K562 (cell line): ENCODE data around the gene DENND2A. TPM values are rescaled to one million over a fixed set of nuclear protein-coding genes. Genes with fewer than 3 reads are reported as not detected.
"Not testable (repeated sequence)": the region's sequence is repeated elsewhere in the genome, so short reads cannot be mapped to it uniquely, and the experiment has no call there.

Experiments
- ATAC-seq: fragments of 200-7000 bp; cut with Tn5 transposase; 3 replicates; pipeline ENCODE4 v1.9.1; 2020; ENCODE audit warnings: moderate library complexity
- BruUV-seq: library from RNA; stranded (reverse); fragments of 400-500 nt; replicated peaks from 2 replicates; lab custom pipeline; 2021; lab: Mats Ljungman, UMichigan
- CTCF ChIA-PET: fragments of 300-600 bp; formaldehyde crosslinking; extraction: SDS; loops from one replicate; lab custom pipeline; 2021; ENCODE audit warnings: low intra/inter-chr PET ratio; lab: Yijun Ruan, JAX
- POLR2A ChIA-PET: fragments of 300-600, 350-650 bp; sonication (Branson Sonifier 250); formaldehyde crosslinking; extraction: SDS; loops from one replicate; lab custom pipeline; 2021; ENCODE audit warnings: antibody characterized with exemption, inconsistent platforms; lab: Yijun Ruan, JAX
- DNase-seq, 4 experiments: peaks; one replicate each; pipeline versions ENCODE4 v3.0.0 to v3.0.0-alpha.2; 2011 to 2018; ENCODE audit warnings: low spot score in 3 of 4, mixed read lengths in 3 of 4; ENCODE audit errors: extremely low read depth in 1 of 4
- FAIRE-seq: peaks from 2 replicates; lab custom pipeline; 2011; peaks lifted over from hg19 to GRCh38; lab: Jason Lieb, UNC
- H2AFZ ChIP-seq: 2 replicates; pipeline ENCODE4 v1.6.0; 2011; ENCODE audit warnings: low read depth, low read length, control low read depth, inconsistent platforms
- H3K27ac ChIP-seq: fragments of 200-600 bp; 3 replicates; pipeline ENCODE4 v1.8.0; 2011; ENCODE audit warnings: low read depth, mild to moderate bottlenecking, control low read depth, inconsistent platforms, low read length, moderate library complexity, mixed read lengths; ENCODE audit errors: extremely low read depth
- H3K27me3 ChIP-seq, 2 experiments: fragments of 300-600 bp in 1 of 2; 2 replicates in 1 of 2; 3 replicates in 1 of 2; pipeline versions ENCODE4 v1.6.0 to v1.8.0; 2011; ENCODE audit warnings: inconsistent platforms in 2 of 2, low read length in 2 of 2, mild to moderate bottlenecking in 1 of 2, mixed read lengths in 1 of 2, moderate library complexity in 1 of 2; ENCODE audit not compliant: control insufficient read depth in 2 of 2, insufficient read depth in 2 of 2
- H3K36me3 ChIP-seq: fragments of 300-600 bp; 3 replicates; pipeline ENCODE4 v1.8.0; 2011; ENCODE audit warnings: mild to moderate bottlenecking, low read length, inconsistent platforms; ENCODE audit not compliant: control insufficient read depth, insufficient read depth
- H3K4me1 ChIP-seq, 2 experiments: fragments of 200-600 bp in 1 of 2; replicated peaks in 1 of 2; 2 replicates in 1 of 2; 3 replicates in 1 of 2; pipeline versions ENCODE4 v1.5.1 to v1.8.0; 2011; ENCODE audit warnings: inconsistent platforms in 2 of 2, low read length in 2 of 2, mild to moderate bottlenecking in 1 of 2, mixed read lengths in 1 of 2, moderate library complexity in 1 of 2; ENCODE audit not compliant: control insufficient read depth in 2 of 2, insufficient read depth in 2 of 2
- H3K4me2 ChIP-seq: 2 replicates; pipeline ENCODE4 v1.6.1; 2011; ENCODE audit warnings: low read length, control low read depth, inconsistent platforms, mixed read lengths; ENCODE audit not compliant: insufficient read depth
- H3K4me3 ChIP-seq: fragments of 200-600 bp; sonication (generic), shearing (Covaris generic); 2 replicates; pipeline ENCODE4 v1.5.1; 2016; ENCODE audit warnings: control low read depth, inconsistent platforms
- H3K79me2 ChIP-seq: fragments of 200-600 bp; 3 replicates; pipeline ENCODE4 v1.8.0; 2011; ENCODE audit warnings: low read length, inconsistent platforms; ENCODE audit not compliant: control insufficient read depth, insufficient read depth
- H3K9ac ChIP-seq, 2 experiments: 2 replicates each; pipeline versions ENCODE4 v1.6.0 to v1.6.1; 2011; ENCODE audit warnings: low read depth in 2 of 2, low read length in 2 of 2, control low read depth in 1 of 2, inconsistent platforms in 1 of 2, mild to moderate bottlenecking in 1 of 2, mixed read lengths in 1 of 2; ENCODE audit not compliant: insufficient read depth in 1 of 2
- H3K9me1 ChIP-seq: one replicate; pipeline ENCODE4 v1.6.0; 2011; ENCODE audit warnings: inconsistent platforms, mild to moderate bottlenecking, low read length, moderate library complexity; ENCODE audit not compliant: control insufficient read depth, insufficient read depth
- H3K9me3 ChIP-seq: replicated peaks from 2 replicates; pipeline ENCODE4 v1.5.1; 2011; ENCODE audit warnings: low read depth, low read length, inconsistent platforms; ENCODE audit not compliant: control insufficient read depth, insufficient read depth
- H4K20me1 ChIP-seq: replicated peaks from 2 replicates; pipeline ENCODE4 v1.6.1; 2011; ENCODE audit warnings: low read length, inconsistent platforms, mixed read lengths; ENCODE audit not compliant: control insufficient read depth, insufficient read depth
- EGR1 ChIP-seq: fragments of 450-650 bp; conservative IDR thresholded peaks from 2 replicates; pipeline ENCODE4 v1.6.1; 2017; ENCODE audit warnings: mild to moderate bottlenecking
- WGBS: fragments of 100-300 bp; shearing (Covaris generic); methylation state at CpG from one replicate; pipeline ENCODE4 v1.1.6; 2016; ENCODE audit warnings: low coverage, mixed read lengths; ENCODE audit not compliant: insufficient coverage; ENCODE audit errors: missing lambda C conversion rate; 5-methylcytosine and 5-hydroxymethylcytosine counted together
- in situ Hi-C: fragments of 300-500 bp; cut with MboI; formaldehyde crosslinking; loops from 4 replicates; pipeline ENCODE4 v1.15.0; 2018; ENCODE audit warnings: inconsistent platforms, mixed read lengths
- intact Hi-C: fragments of 100-400 bp; cut with micrococcal nuclease; formaldehyde crosslinking; loops from 2 replicates; pipeline ENCODE4 v1.14.2; 2022
- polyA plus RNA-seq, 8 experiments: library from polyadenylated mRNA; depleted of rRNA in 4 of 8; stranded (reverse) in 5 of 8; unstranded in 3 of 8; fragments of >200 nt; fragmentation: Nextera tagmentation in 2 of 8; fragmentation: Illumina TruSeq in 1 of 8; extraction: Ambion mirVana in 2 of 8; extraction: Trizol in 1 of 8; gene quantifications; 2 replicates each; pipeline versions ENCODE4 v1.2.1 to v1.2.3, GENCODE V29; 2011 to 2014; ENCODE audit warnings: inconsistent platforms in 1 of 8, missing spikeins in 1 of 8
- total RNA-seq, 7 experiments: library from RNA; depleted of rRNA in 6 of 7; stranded (reverse); fragments of >200 nt in 6 of 7; fragmentation: Illumina TruSeq in 2 of 7; extraction: Trizol in 2 of 7; gene quantifications; 2 replicates each; pipeline versions ENCODE4 v1.2.1 to v1.2.3, GENCODE V29; 2011 to 2021; ENCODE audit warnings: low replicate concordance in 1 of 7
- TF ChIP-seq, protein P1 (sequence below), 2 experiments: fragments of 450-650 bp in 1 of 2; sonication (generic) in 1 of 2; formaldehyde crosslinking in 1 of 2; IDR thresholded peaks in 1 of 2; conservative IDR thresholded peaks in 1 of 2; 2 replicates each; pipeline versions ENCODE4 v1.6.1 to v1.8.1; 2016 to 2023; ENCODE audit warnings: mild to moderate bottlenecking in 2 of 2, moderate library complexity in 2 of 2, inconsistent platforms in 1 of 2, missing genetic modification reagents in 1 of 2

The DENND2A gene
- total and polyA plus RNA-seq, 9 of the 15 experiments (the other 6 are each of a cell fraction or from before 2014, with no cell fraction given): not detected

DNA sequence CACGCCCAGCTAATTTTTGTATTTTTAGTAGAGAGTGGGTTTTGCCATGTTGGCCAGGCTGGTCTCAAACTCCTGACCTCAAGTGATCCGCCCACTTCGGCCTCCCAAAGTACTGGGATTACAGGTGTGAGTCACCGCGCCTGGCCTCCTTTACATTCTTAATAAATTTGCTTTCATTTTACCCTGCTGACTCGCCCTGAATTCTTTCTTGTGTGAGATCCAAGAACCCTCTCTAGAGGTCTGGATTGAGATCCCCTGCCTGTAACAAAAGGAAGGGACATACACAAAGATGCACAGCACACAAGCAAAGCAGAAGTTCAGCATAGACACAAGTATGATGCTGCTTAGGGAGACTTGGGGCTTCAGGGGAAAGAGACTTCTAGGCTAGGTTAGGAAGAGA lies 74.4 kb downstream of the DENND2A start:
- FAIRE-seq, H4K20me1 ChIP-seq, DNase-seq, H3K9me1 ChIP-seq, H3K4me2 ChIP-seq, H3K4me3 ChIP-seq, in situ Hi-C loops, POLR2A ChIA-PET, CTCF ChIA-PET: not testable (repeated sequence)
- peaks cover 56 to 90% of the 10 kb centered on the region in 2 experiments for H3K27me3 ChIP-seq
- peak; percentile 34; the same call in 1 of the 2 replicates for TF ChIP-seq EGR1
- TF ChIP-seq, protein P1, sequence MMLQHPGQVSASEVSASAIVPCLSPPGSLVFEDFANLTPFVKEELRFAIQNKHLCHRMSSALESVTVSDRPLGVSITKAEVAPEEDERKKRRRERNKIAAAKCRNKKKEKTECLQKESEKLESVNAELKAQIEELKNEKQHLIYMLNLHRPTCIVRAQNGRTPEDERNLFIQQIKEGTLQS (IDR thresholded peaks at IDR 0.05): 0 out of 2 replicates have a peak, but pooled peaks have one; percentile 26
- TF ChIP-seq, protein P1 (CRISPR knock-in tag; conservative IDR thresholded peaks at IDR 0.05): not testable (repeated sequence)
- TF ChIP-seq, all 486 proteins: peak for 2; not testable (repeated sequence) for 484
- H3K79me2 ChIP-seq, intact Hi-C loops, BruUV-seq, H3K9ac ChIP-seq, H3K4me1 ChIP-seq, H3K27ac ChIP-seq, H3K36me3 ChIP-seq, H3K9me3 ChIP-seq, H2AFZ ChIP-seq, ATAC-seq: not testable (repeated sequence)
- WGBS: 1% methylated on average over 6 of the region's 6 CpGs

DNA sequence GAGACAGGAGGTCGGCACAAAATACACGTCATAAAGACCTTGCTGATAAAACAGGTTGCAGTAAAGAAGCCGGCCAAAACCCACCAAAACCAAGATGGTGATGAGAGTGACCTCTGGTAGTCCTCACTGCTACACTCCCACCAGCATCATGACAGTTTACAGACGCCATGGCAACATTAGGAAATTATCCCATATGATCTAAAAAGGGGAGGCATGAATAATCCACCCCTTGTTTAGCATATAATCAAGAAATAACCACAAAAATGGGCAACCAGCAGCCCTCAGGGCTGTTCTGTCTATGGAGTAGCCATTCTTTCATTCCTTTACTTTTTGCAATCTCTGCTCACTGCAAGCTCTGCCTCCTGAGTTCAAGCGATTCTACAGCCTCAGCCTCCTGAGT lies 74.9 kb downstream of the DENND2A start:
- H3K9me3 ChIP-seq, POLR2A ChIA-PET, CTCF ChIA-PET, H3K4me3 ChIP-seq, H2AFZ ChIP-seq, DNase-seq, in situ Hi-C loops, FAIRE-seq, intact Hi-C loops, ATAC-seq, H3K27ac ChIP-seq, H3K9ac ChIP-seq, H3K79me2 ChIP-seq, BruUV-seq, H4K20me1 ChIP-seq, H3K4me1 ChIP-seq, H3K4me2 ChIP-seq, H3K9me1 ChIP-seq, H3K36me3 ChIP-seq: not testable (repeated sequence)
- H3K27me3 ChIP-seq: peaks cover 56 to 90% of the 10 kb centered on the region in 2 experiments
- WGBS: under 1% methylated on average over 5 of the region's 5 CpGs
